Measurements from ENCODE around the gene ITFG2.

- TF ChIP-seq CTCF (IDR thresholded peaks at IDR 0.05; ENCODE audit: low read length), result no peak
- TF ChIP-seq EZH2 (optimal IDR thresholded peaks at IDR 0.05; ENCODE audit: low read depth, low read length), result no peak
- no peak for TF ChIP-seq EZH2phosphoT487 (IDR thresholded peaks at IDR 0.05; ENCODE audit: low read length)
These were observed 13.6 kb downstream of the ITFG2 start for GRCh38 chr12:2826036-2826435.

Data from MM.1S (cell line).